Panc1 (cell line): ENCODE data around the gene CEACAM20.

ENCODE experiments used
- CTCF ChIP-seq: fragments of 450-650 bp; IDR thresholded peaks from 2 replicates; pipeline ENCODE4 v1.5.1; 2017; ENCODE audit warnings: mild to moderate bottlenecking
- POLR2AphosphoS5 ChIP-seq: IDR thresholded peaks from 2 replicates; pipeline ENCODE4 v1.6.1; 2012; ENCODE audit warnings: mild to moderate bottlenecking, low read depth, low read length, moderate library complexity
- SIN3A ChIP-seq: IDR thresholded peaks from 2 replicates; pipeline ENCODE4 v1.6.1; 2012; ENCODE audit warnings: low read depth, mild to moderate bottlenecking, low read length, moderate library complexity, borderline replicate concordance; ENCODE audit not compliant: insufficient read depth
- TCF7L2 ChIP-seq: IDR thresholded peaks from 2 replicates; pipeline ENCODE4 v1.6.1; 2011; ENCODE audit warnings: mild to moderate bottlenecking, low read depth, low read length, inconsistent platforms

- TF ChIP-seq TCF7L2 (no peak), CTCF (no peak), POLR2AphosphoS5 (no peak), SIN3A (no peak)
Measured at GRCh38 chr19:44572581-44572900, 43.1 kb upstream of the CEACAM20 start.
